ENCODE data around the gene PEX14. TPM values are rescaled to one million over a fixed set of nuclear protein-coding genes. Genes with fewer than 3 reads are reported as not detected.

PEX14 gene
- polyA plus RNA-seq, 1 donor (not counting 4 experiments of a cell fraction or from before 2014, with no cell fraction given): 8.4 TPM

DNA sequence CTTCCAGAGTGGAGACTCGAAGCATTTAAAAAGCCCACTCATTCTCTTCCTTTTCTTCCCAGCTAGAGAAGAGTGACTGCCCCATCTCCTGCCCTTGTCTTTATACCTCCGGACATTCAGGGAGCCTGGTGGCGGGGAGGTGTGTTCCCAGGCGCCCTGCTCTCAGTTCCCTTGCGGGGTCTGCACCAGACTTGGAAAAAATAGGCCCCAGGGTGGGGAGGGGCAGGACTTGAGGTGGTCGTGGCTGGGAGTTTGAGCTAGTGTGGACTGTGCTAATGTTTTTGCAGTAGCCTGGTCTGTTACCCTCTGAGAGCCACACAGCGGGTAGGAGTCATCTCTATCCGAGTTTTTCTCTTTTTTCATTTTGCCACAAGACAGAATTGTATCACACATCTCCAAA lies 139.1 kb downstream of the PEX14 start:
- H3K4me1 ChIP-seq (ENCODE audit: control insufficient read depth, extremely low read depth, insufficient read depth, low read length): peaks cover 2% of the 10 kb centered on the region
- H3K27me3 ChIP-seq (ENCODE audit: control insufficient read depth, extremely low read depth, insufficient read depth, low read length): no peaks in the 10 kb centered on the region
- no peak overlapping the region for H3K4me3 ChIP-seq (ENCODE audit: control insufficient read depth in 2 of 3, extremely low read depth in 1 of 3, insufficient read depth in 2 of 3, low read depth in 1 of 3, low read length in 3 of 3)
- no peak overlapping the region for H2AFZ ChIP-seq (ENCODE audit: control insufficient read depth, low read length)
- dilution Hi-C loops (cut with MboI; ENCODE audit: extremely low pct_ligation_motif_present, low sequenced_read_pairs): no loop called here
- TF ChIP-seq, protein P1, sequence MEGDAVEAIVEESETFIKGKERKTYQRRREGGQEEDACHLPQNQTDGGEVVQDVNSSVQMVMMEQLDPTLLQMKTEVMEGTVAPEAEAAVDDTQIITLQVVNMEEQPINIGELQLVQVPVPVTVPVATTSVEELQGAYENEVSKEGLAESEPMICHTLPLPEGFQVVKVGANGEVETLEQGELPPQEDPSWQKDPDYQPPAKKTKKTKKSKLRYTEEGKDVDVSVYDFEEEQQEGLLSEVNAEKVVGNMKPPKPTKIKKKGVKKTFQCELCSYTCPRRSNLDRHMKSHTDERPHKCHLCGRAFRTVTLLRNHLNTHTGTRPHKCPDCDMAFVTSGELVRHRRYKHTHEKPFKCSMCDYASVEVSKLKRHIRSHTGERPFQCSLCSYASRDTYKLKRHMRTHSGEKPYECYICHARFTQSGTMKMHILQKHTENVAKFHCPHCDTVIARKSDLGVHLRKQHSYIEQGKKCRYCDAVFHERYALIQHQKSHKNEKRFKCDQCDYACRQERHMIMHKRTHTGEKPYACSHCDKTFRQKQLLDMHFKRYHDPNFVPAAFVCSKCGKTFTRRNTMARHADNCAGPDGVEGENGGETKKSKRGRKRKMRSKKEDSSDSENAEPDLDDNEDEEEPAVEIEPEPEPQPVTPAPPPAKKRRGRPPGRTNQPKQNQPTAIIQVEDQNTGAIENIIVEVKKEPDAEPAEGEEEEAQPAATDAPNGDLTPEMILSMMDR (optimal IDR thresholded peaks at IDR 0.05 in 1 of 3, IDR thresholded peaks at IDR 0.05 in 1 of 3, conservative IDR thresholded peaks at IDR 0.05 in 1 of 3; ENCODE audit: extremely low read depth in 1 of 3, insufficient read depth in 2 of 3, low read length in 3 of 3): no peak
- TF ChIP-seq EZH2 (IDR thresholded peaks at IDR 0.05; ENCODE audit: low read length): no peak
- no peak overlapping the region for H3K27ac ChIP-seq (ENCODE audit: control insufficient read depth, insufficient read depth, low read length)
- no peaks in the 10 kb centered on the region for H3K79me2 ChIP-seq (ENCODE audit: control insufficient read depth, insufficient read depth, low read length)
- DNase-seq (ENCODE audit: low read depth, low spot score): no peak
- H4K20me1 ChIP-seq (ENCODE audit: control insufficient read depth, extremely low read depth, insufficient read depth, low read length): no peaks in the 10 kb centered on the region
- H3K36me3 ChIP-seq (ENCODE audit: control insufficient read depth in 2 of 2, extremely low read depth in 1 of 2, insufficient read depth in 2 of 2, low read length in 2 of 2): peaks cover 3 to 4% of the 10 kb centered on the region in 2 experiments
- H3K9me1 ChIP-seq (ENCODE audit: control insufficient read depth, extremely low read depth, insufficient read depth, low read length): no peaks in the 10 kb centered on the region
- no peak overlapping the region for H3K9ac ChIP-seq (ENCODE audit: control insufficient read depth, extremely low read depth, insufficient read depth, low read length)
- H3K4me2 ChIP-seq (ENCODE audit: control insufficient read depth, extremely low read depth, insufficient read depth, low read depth, low read length): no peak overlapping the region
- FAIRE-seq: no peak
- H3K9me3 ChIP-seq (ENCODE audit: control insufficient read depth, low read depth, low read length): no peaks in the 10 kb centered on the region

DNA sequence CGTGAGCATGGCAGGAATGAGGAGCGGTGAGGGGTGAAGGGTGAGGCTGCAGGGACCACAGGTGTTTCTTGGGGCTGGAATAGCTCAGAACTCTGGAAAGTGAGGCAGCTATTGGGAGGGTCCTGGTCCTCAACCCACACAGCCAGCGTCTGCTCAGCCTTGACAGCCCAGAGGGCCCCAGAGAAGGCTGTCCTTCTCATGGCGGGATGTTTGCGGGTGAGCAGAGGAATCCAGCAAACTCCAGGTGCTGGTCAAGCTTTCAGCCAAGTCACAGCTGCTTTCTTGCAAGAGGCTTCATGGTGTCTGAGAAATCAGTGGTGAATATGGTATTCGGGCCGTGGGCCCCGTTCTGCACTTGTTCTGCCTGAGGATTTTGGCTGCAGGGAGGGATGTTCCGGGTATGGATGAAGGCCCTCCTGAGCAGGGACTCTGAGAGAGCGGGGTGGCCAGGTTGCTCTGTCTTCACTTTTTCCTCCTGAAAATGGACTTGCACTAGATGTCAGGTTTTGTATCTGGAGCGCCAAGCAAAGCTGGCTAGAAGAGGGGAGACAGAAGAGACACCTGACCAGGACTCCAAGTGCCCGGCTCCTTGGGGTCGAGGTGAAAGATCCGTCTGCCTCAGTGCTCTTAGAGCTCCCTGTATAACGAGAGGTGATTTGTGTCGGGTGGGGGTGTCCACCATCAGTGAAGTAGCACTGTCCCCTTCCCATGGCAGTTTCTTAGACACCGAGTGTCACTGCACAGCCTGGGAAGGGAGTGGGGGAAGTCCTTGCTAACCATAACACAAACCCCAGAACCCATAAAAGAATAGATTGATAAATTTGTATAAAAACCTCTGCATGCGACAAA lies 139.9 kb downstream of the PEX14 start:
- TF ChIP-seq, protein P1 (optimal IDR thresholded peaks at IDR 0.05 in 1 of 3, IDR thresholded peaks at IDR 0.05 in 1 of 3, conservative IDR thresholded peaks at IDR 0.05 in 1 of 3; ENCODE audit: extremely low read depth in 1 of 3, insufficient read depth in 2 of 3, low read length in 3 of 3): no peak
- TF ChIP-seq EZH2 (IDR thresholded peaks at IDR 0.05; ENCODE audit: low read length): no peak
- Histone ChIP-seq H4K20me1 (ENCODE audit: control insufficient read depth, extremely low read depth, insufficient read depth, low read length) (no peaks in the 10 kb centered on the region), H3K9me3 (ENCODE audit: control insufficient read depth, low read depth, low read length) (no peaks in the 10 kb centered on the region), H3K4me3 (ENCODE audit: control insufficient read depth in 2 of 3, extremely low read depth in 1 of 3, insufficient read depth in 2 of 3, low read depth in 1 of 3, low read length in 3 of 3) (no peak overlapping the region), H3K9me1 (ENCODE audit: control insufficient read depth, extremely low read depth, insufficient read depth, low read length) (no peaks in the 10 kb centered on the region), H3K4me1 (ENCODE audit: control insufficient read depth, extremely low read depth, insufficient read depth, low read length) (peaks cover 9% of the 10 kb centered on the region), H3K9ac (ENCODE audit: control insufficient read depth, extremely low read depth, insufficient read depth, low read length) (no peak overlapping the region), H3K4me2 (ENCODE audit: control insufficient read depth, extremely low read depth, insufficient read depth, low read depth, low read length) (no peak overlapping the region), H2AFZ (ENCODE audit: control insufficient read depth, low read length) (no peak overlapping the region), H3K79me2 (ENCODE audit: control insufficient read depth, insufficient read depth, low read length) (no peaks in the 10 kb centered on the region), H3K27me3 (ENCODE audit: control insufficient read depth, extremely low read depth, insufficient read depth, low read length) (no peaks in the 10 kb centered on the region), H3K36me3 (ENCODE audit: control insufficient read depth in 2 of 2, extremely low read depth in 1 of 2, insufficient read depth in 2 of 2, low read length in 2 of 2) (peaks cover 4 to 5% of the 10 kb centered on the region in 2 experiments), H3K27ac (ENCODE audit: control insufficient read depth, insufficient read depth, low read length) (no peak overlapping the region)
- dilution Hi-C loops (cut with MboI; ENCODE audit: extremely low pct_ligation_motif_present, low sequenced_read_pairs): no loop called here
- no peak for DNase-seq (ENCODE audit: low read depth, low spot score)
- no peak for FAIRE-seq

Data from keratinocyte (primary cell).